OCI-LY3 (cell line): Measurements from ENCODE around the gene MBD3L4.
"Not testable (repeated sequence)": the region's sequence is repeated elsewhere in the genome, so short reads cannot be mapped to it uniquely, and the experiment has no call there.

ENCODE experiments used
- CTCF ChIP-seq: fragments of 200-600, 300-600 bp; sonication (generic); IDR thresholded peaks from 2 replicates; pipeline ENCODE4 v1.5.1; 2014; ENCODE audit warnings: antibody characterized with exemption, low read length, low read depth
- EZH2phosphoT487 ChIP-seq: fragments of 200-600 bp; shearing (Covaris generic); IDR thresholded peaks from 2 replicates; pipeline ENCODE4 v1.6.1; 2018; ENCODE audit warnings: antibody characterized with exemption, mixed run types, low read depth

- TF ChIP-seq CTCF, EZH2phosphoT487: not testable (repeated sequence)
Measured at GRCh38 chr19:7028790-7029189, 11.2 kb downstream of the MBD3L4 start.
